ENCODE data around the gene LNPEP.

DNA sequence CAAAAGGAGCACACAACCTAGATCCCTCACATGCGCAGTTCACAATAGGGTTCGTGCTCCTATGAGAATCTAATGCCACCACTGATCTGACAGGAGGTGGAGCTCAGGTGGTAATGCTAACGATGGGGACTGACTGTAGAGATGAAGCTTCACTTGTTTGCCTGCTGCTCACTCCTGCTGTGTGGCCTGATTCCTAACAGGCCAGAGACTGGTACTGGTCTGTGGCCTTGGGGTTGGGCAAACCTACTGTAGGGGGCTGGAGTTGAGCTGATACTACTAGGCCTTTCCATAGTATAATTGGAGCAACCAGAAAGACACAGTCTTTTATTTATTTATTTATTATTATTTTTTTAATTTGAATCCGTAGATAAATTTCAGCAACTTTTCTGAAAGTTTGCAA lies 5.3 kb downstream of the LNPEP start:
- no peak for TF ChIP-seq CTCF (IDR thresholded peaks at IDR 0.05)
- TF ChIP-seq POLR2A (IDR thresholded peaks at IDR 0.05): no peak
- TF ChIP-seq POLR2AphosphoS5 (IDR thresholded peaks at IDR 0.05): no peak
